K562 (cell line): Measurements from ENCODE around the gene GIGYF2. TPM values are rescaled to one million over a fixed set of nuclear protein-coding genes. Genes with fewer than 3 reads are reported as not detected.

Source experiments
- ELK1 ChIP-seq: sonication (generic); formaldehyde crosslinking; IDR thresholded peaks from 2 replicates; pipeline ENCODE4 v1.8.1; 2022; ENCODE audit warnings: missing genetic modification reagents
- POLR2AphosphoS2 ChIP-seq: IDR thresholded peaks from 2 replicates; pipeline ENCODE4 v1.6.1; 2012; ENCODE audit warnings: low read length, improper control_type of control experiment
- YY1 ChIP-seq, 3 experiments: IDR thresholded peaks; 2 replicates each; pipeline ENCODE4 v1.6.1; 2011; ENCODE audit warnings: low read length in 2 of 3, mild to moderate bottlenecking in 2 of 3, moderate library complexity in 2 of 3, borderline replicate concordance in 1 of 3, control low read depth in 1 of 3, low read depth in 1 of 3; ENCODE audit not compliant: insufficient read depth in 3 of 3, insufficient replicate concordance in 2 of 3, control insufficient read depth in 1 of 3, insufficient read length in 1 of 3; ENCODE audit errors: extremely low read depth in 1 of 3
- polyA plus RNA-seq, 8 experiments: library from polyadenylated mRNA; depleted of rRNA in 4 of 8; stranded (reverse) in 5 of 8; unstranded in 3 of 8; fragments of >200 nt; fragmentation: Nextera tagmentation in 2 of 8; fragmentation: Illumina TruSeq in 1 of 8; extraction: Ambion mirVana in 2 of 8; extraction: Trizol in 1 of 8; gene quantifications; 2 replicates each; pipeline versions ENCODE4 v1.2.1 to v1.2.3, GENCODE V29; 2011 to 2014; ENCODE audit warnings: inconsistent platforms in 1 of 8, missing spikeins in 1 of 8
- total RNA-seq, 7 experiments: library from RNA; depleted of rRNA in 6 of 7; stranded (reverse); fragments of >200 nt in 6 of 7; fragmentation: Illumina TruSeq in 2 of 7; extraction: Trizol in 2 of 7; gene quantifications; 2 replicates each; pipeline versions ENCODE4 v1.2.1 to v1.2.3, GENCODE V29; 2011 to 2021; ENCODE audit warnings: low replicate concordance in 1 of 7
- TF ChIP-seq, protein P1 (sequence below): fragments of 450-650 bp; IDR thresholded peaks from 2 replicates; pipeline ENCODE4 v1.6.1; 2016; ENCODE audit warnings: mild to moderate bottlenecking, moderate library complexity

The GIGYF2 gene
- total and polyA plus RNA-seq, 9 of the 15 experiments (the other 6 are each of a cell fraction or from before 2014, with no cell fraction given), result 12.7 to 52.7 (median 34.9) TPM

DNA sequence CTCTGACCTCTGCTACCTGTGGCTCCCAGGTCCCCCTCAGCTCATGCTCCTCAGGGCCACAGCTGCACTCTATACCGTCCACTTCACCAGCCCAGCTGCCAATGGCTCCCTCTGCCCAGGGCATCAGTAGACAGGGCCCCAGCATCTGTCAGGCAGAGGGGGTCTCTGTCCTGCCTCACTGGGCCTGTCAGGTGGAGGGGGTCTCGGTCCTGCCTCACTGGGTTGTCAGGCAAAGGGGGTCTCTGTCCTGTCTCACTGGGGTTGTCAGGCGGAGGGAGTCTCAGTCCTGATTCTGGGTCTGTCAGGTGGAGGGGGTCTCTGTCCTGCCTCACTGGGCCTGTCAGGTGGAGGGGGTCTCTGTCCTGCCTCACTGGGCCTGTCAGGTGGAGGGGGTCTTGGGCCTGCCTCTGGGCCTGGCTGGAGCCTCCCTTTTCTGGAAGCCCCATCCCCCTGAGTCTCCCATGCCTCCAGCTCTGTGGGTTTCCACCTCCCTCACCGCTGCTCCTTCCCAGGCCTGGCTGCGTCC is 192.8 kb downstream of the GIGYF2 start (continued):
- TF ChIP-seq, protein P1, sequence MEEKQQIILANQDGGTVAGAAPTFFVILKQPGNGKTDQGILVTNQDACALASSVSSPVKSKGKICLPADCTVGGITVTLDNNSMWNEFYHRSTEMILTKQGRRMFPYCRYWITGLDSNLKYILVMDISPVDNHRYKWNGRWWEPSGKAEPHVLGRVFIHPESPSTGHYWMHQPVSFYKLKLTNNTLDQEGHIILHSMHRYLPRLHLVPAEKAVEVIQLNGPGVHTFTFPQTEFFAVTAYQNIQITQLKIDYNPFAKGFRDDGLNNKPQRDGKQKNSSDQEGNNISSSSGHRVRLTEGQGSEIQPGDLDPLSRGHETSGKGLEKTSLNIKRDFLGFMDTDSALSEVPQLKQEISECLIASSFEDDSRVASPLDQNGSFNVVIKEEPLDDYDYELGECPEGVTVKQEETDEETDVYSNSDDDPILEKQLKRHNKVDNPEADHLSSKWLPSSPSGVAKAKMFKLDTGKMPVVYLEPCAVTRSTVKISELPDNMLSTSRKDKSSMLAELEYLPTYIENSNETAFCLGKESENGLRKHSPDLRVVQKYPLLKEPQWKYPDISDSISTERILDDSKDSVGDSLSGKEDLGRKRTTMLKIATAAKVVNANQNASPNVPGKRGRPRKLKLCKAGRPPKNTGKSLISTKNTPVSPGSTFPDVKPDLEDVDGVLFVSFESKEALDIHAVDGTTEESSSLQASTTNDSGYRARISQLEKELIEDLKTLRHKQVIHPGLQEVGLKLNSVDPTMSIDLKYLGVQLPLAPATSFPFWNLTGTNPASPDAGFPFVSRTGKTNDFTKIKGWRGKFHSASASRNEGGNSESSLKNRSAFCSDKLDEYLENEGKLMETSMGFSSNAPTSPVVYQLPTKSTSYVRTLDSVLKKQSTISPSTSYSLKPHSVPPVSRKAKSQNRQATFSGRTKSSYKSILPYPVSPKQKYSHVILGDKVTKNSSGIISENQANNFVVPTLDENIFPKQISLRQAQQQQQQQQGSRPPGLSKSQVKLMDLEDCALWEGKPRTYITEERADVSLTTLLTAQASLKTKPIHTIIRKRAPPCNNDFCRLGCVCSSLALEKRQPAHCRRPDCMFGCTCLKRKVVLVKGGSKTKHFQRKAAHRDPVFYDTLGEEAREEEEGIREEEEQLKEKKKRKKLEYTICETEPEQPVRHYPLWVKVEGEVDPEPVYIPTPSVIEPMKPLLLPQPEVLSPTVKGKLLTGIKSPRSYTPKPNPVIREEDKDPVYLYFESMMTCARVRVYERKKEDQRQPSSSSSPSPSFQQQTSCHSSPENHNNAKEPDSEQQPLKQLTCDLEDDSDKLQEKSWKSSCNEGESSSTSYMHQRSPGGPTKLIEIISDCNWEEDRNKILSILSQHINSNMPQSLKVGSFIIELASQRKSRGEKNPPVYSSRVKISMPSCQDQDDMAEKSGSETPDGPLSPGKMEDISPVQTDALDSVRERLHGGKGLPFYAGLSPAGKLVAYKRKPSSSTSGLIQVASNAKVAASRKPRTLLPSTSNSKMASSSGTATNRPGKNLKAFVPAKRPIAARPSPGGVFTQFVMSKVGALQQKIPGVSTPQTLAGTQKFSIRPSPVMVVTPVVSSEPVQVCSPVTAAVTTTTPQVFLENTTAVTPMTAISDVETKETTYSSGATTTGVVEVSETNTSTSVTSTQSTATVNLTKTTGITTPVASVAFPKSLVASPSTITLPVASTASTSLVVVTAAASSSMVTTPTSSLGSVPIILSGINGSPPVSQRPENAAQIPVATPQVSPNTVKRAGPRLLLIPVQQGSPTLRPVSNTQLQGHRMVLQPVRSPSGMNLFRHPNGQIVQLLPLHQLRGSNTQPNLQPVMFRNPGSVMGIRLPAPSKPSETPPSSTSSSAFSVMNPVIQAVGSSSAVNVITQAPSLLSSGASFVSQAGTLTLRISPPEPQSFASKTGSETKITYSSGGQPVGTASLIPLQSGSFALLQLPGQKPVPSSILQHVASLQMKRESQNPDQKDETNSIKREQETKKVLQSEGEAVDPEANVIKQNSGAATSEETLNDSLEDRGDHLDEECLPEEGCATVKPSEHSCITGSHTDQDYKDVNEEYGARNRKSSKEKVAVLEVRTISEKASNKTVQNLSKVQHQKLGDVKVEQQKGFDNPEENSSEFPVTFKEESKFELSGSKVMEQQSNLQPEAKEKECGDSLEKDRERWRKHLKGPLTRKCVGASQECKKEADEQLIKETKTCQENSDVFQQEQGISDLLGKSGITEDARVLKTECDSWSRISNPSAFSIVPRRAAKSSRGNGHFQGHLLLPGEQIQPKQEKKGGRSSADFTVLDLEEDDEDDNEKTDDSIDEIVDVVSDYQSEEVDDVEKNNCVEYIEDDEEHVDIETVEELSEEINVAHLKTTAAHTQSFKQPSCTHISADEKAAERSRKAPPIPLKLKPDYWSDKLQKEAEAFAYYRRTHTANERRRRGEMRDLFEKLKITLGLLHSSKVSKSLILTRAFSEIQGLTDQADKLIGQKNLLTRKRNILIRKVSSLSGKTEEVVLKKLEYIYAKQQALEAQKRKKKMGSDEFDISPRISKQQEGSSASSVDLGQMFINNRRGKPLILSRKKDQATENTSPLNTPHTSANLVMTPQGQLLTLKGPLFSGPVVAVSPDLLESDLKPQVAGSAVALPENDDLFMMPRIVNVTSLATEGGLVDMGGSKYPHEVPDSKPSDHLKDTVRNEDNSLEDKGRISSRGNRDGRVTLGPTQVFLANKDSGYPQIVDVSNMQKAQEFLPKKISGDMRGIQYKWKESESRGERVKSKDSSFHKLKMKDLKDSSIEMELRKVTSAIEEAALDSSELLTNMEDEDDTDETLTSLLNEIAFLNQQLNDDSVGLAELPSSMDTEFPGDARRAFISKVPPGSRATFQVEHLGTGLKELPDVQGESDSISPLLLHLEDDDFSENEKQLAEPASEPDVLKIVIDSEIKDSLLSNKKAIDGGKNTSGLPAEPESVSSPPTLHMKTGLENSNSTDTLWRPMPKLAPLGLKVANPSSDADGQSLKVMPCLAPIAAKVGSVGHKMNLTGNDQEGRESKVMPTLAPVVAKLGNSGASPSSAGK, result no peak
- TF ChIP-seq YY1 (IDR thresholded peaks at IDR 0.05; ENCODE audit: borderline replicate concordance in 1 of 3, control insufficient read depth in 1 of 3, extremely low read depth in 1 of 3, insufficient read depth in 3 of 3, insufficient read length in 1 of 3, insufficient replicate concordance in 2 of 3, low read depth in 1 of 3, low read length in 2 of 3) (no peak), POLR2AphosphoS2 (no peak), ELK1 (CRISPR knock-in tag) (no peak)
